AG10803 (cell line): ENCODE data around the gene SLC11A2.

Experiments
- DNase-seq: peaks from one replicate; pipeline ENCODE4 v3.0.0; 2010; ENCODE audit warnings: low read depth
- H3K4me3 ChIP-seq: 2 replicates; pipeline ENCODE4 v1.5.1; 2011; ENCODE audit warnings: mild to moderate bottlenecking, low read length, control low read depth
- CTCF ChIP-seq: conservative IDR thresholded peaks from 2 replicates; pipeline ENCODE4 v1.5.1; 2011; ENCODE audit warnings: mild to moderate bottlenecking, low read length, control low read depth, inconsistent platforms

The SLC11A2 gene

GRCh38 chr12:51027342-51027835 is 1.2 kb upstream of the SLC11A2 start:
- no peak overlapping the region for H3K4me3 ChIP-seq
- TF ChIP-seq CTCF, result no peak
- DNase-seq, result no peak

- TF ChIP-seq CTCF, result no peak
- peak overlapping the region; percentile 79 for H3K4me3 ChIP-seq
- no peak for DNase-seq
Observed at GRCh38 chr12:51025338-51025835, 797 bp downstream of the SLC11A2 start.

GRCh38 chr12:51023625-51024382 is 2.4 kb downstream of the SLC11A2 start:
- no peak for TF ChIP-seq CTCF
- H3K4me3 ChIP-seq, result peak overlapping the region; percentile 79
- no peak for DNase-seq

GRCh38 chr12:51021694-51022093 is 4.5 kb downstream of the SLC11A2 start:
- H3K4me3 ChIP-seq, result no peak overlapping the region
- DNase-seq, result no peak
- no peak for TF ChIP-seq CTCF

GRCh38 chr12:51020448-51021182 is 5.6 kb downstream of the SLC11A2 start:
- DNase-seq, result no peak
- no peak overlapping the region for H3K4me3 ChIP-seq
- TF ChIP-seq CTCF, result no peak

GRCh38 chr12:51019927-51020326 is 6.3 kb downstream of the SLC11A2 start:
- H3K4me3 ChIP-seq, result no peak overlapping the region
- no peak for DNase-seq
- TF ChIP-seq CTCF, result no peak
